HEK293 (cell line): ENCODE results near the gene GRK2.

Source experiments
- CTCF ChIA-PET: fragments of 350-600 bp; formaldehyde crosslinking; extraction: SDS; loops from one replicate; lab custom pipeline; 2021; ENCODE audit warnings: antibody characterized with exemption; lab: Yijun Ruan, JAX
- POLR2A ChIA-PET: fragments of 300-600 bp; formaldehyde crosslinking; extraction: SDS; loops from one replicate; lab custom pipeline; 2020; ENCODE audit warnings: antibody characterized with exemption, inconsistent platforms; lab: Yijun Ruan, JAX
- H3K27ac ChIP-seq: fragments of 200-500 bp; sonication (Bioruptor generic); 2 replicates; pipeline ENCODE4 v1.5.1; 2014; ENCODE audit warnings: low read depth, low read length, control low read depth, inconsistent platforms; ENCODE audit errors: extremely low read depth
- H3K36me3 ChIP-seq, 2 experiments: fragments of 200-500 bp in 1 of 2; sonication (Bioruptor generic) in 1 of 2; 1 replicate in 1 of 2; 2 replicates in 1 of 2; pipeline ENCODE4 v1.5.1; 2014 to 2017; ENCODE audit warnings: inconsistent platforms in 2 of 2, low read length in 2 of 2; ENCODE audit not compliant: control insufficient read depth in 2 of 2, insufficient read depth in 1 of 2
- H3K4me1 ChIP-seq: fragments of 200-500 bp; sonication (Bioruptor generic); 2 replicates; pipeline ENCODE4 v1.5.1; 2014; ENCODE audit warnings: mild to moderate bottlenecking, low read length, inconsistent platforms; ENCODE audit not compliant: control insufficient read depth, insufficient read depth
- H3K4me3 ChIP-seq: 2 replicates; pipeline ENCODE4 v1.5.1; 2011; ENCODE audit warnings: low read depth, mild to moderate bottlenecking, control low read depth, low read length, moderate library complexity
- H3K9me3 ChIP-seq: fragments of 200-500 bp; sonication (Bioruptor generic); 2 replicates; pipeline ENCODE4 v1.5.1; 2014; ENCODE audit warnings: low read depth, low read length, inconsistent platforms; ENCODE audit not compliant: control insufficient read depth, insufficient read depth
- FEZF1 ChIP-seq: fragments of 450-650 bp; formaldehyde crosslinking; IDR thresholded peaks from 2 replicates; pipeline ENCODE4 v1.5.1; 2016; ENCODE audit warnings: missing biosample characterization, missing genetic modification characterization
- GFI1B ChIP-seq: fragments of 450-650 bp; formaldehyde crosslinking; IDR thresholded peaks from 2 replicates; pipeline ENCODE4 v1.5.1; 2016; ENCODE audit warnings: missing biosample characterization, missing genetic modification characterization
- GLI2 ChIP-seq: fragments of 450-650 bp; formaldehyde crosslinking; IDR thresholded peaks from 2 replicates; pipeline ENCODE4; 2017; ENCODE audit warnings: missing biosample characterization, missing genetic modification characterization, low read depth, borderline replicate concordance
- INSM2 ChIP-seq: fragments of 450-650 bp; formaldehyde crosslinking; IDR thresholded peaks from 2 replicates; pipeline ENCODE4 v1.5.1; 2016; ENCODE audit warnings: missing biosample characterization, missing genetic modification characterization
- KLF9 ChIP-seq: fragments of 450-650 bp; formaldehyde crosslinking; IDR thresholded peaks from 2 replicates; pipeline ENCODE4 v1.5.1; 2016; ENCODE audit warnings: missing biosample characterization, missing genetic modification characterization, low read depth
- OSR2 ChIP-seq: fragments of 450-650 bp; formaldehyde crosslinking; IDR thresholded peaks from 2 replicates; pipeline ENCODE4 v1.5.1; 2016; ENCODE audit warnings: missing biosample characterization, missing genetic modification characterization
- PRDM1 ChIP-seq: fragments of 450-650 bp; formaldehyde crosslinking; IDR thresholded peaks from 2 replicates; pipeline ENCODE4; 2016; ENCODE audit warnings: missing biosample characterization, missing genetic modification characterization
- YY2 ChIP-seq: fragments of 450-650 bp; formaldehyde crosslinking; IDR thresholded peaks from 2 replicates; pipeline ENCODE4 v1.5.1; 2016; ENCODE audit warnings: missing biosample characterization, missing genetic modification characterization
- ZBTB44 ChIP-seq: fragments of 450-650 bp; IDR thresholded peaks from 2 replicates; pipeline ENCODE4 v1.5.1; 2018; ENCODE audit warnings: missing biosample characterization, mild to moderate bottlenecking, missing genetic modification characterization
- ZNF112 ChIP-seq: fragments of 450-650 bp; formaldehyde crosslinking; IDR thresholded peaks from 2 replicates; pipeline ENCODE4 v1.5.0; 2017; ENCODE audit warnings: missing biosample characterization, missing genetic modification characterization
- ZNF121 ChIP-seq: fragments of 450-650 bp; formaldehyde crosslinking; IDR thresholded peaks from 2 replicates; pipeline ENCODE4 v1.5.1; 2016; ENCODE audit warnings: missing biosample characterization, missing genetic modification characterization
- ZNF211 ChIP-seq: fragments of 450-650 bp; formaldehyde crosslinking; IDR thresholded peaks from 2 replicates; pipeline ENCODE4 v1.5.1; 2016; ENCODE audit warnings: low read depth, missing biosample characterization, missing genetic modification characterization
- ZNF221 ChIP-seq: fragments of 450-650 bp; formaldehyde crosslinking; IDR thresholded peaks from 2 replicates; pipeline ENCODE4 v1.5.1; 2017; ENCODE audit warnings: missing biosample characterization, missing genetic modification characterization, borderline replicate concordance
- ZNF223 ChIP-seq: fragments of 450-650 bp; formaldehyde crosslinking; IDR thresholded peaks from 2 replicates; pipeline ENCODE4 v1.5.1; 2016; ENCODE audit warnings: missing biosample characterization, missing genetic modification characterization
- ZNF239 ChIP-seq: fragments of 450-650 bp; formaldehyde crosslinking; IDR thresholded peaks from 2 replicates; pipeline ENCODE4 v1.5.1; 2016; ENCODE audit warnings: missing biosample characterization, missing genetic modification characterization
- ZNF292 ChIP-seq: fragments of 450-650 bp; formaldehyde crosslinking; IDR thresholded peaks from 2 replicates; pipeline ENCODE4 v1.5.1; 2016; ENCODE audit warnings: low read depth, missing biosample characterization, missing genetic modification characterization, borderline replicate concordance
- ZNF398 ChIP-seq: fragments of 450-650 bp; formaldehyde crosslinking; IDR thresholded peaks from 2 replicates; pipeline ENCODE4 v1.5.1; 2017; ENCODE audit warnings: missing biosample characterization, missing genetic modification characterization
- ZNF488 ChIP-seq: fragments of 450-650 bp; formaldehyde crosslinking; IDR thresholded peaks from 2 replicates; pipeline ENCODE4 v1.5.1; 2016; ENCODE audit warnings: missing biosample characterization, missing genetic modification characterization
- ZNF521 ChIP-seq: fragments of 450-650 bp; formaldehyde crosslinking; IDR thresholded peaks from 2 replicates; pipeline ENCODE4 v1.5.1; 2017; ENCODE audit warnings: missing biosample characterization, mild to moderate bottlenecking, missing genetic modification characterization
- ZNF654 ChIP-seq: fragments of 450-650 bp; formaldehyde crosslinking; IDR thresholded peaks from 2 replicates; pipeline ENCODE4 v1.5.1; 2016; ENCODE audit warnings: low read depth, missing biosample characterization, missing genetic modification characterization
- ZNF658 ChIP-seq: fragments of 450-650 bp; formaldehyde crosslinking; IDR thresholded peaks from 2 replicates; pipeline ENCODE4; 2016; ENCODE audit warnings: missing biosample characterization, missing genetic modification characterization
- ZNF664 ChIP-seq: fragments of 450-650 bp; formaldehyde crosslinking; IDR thresholded peaks from 2 replicates; pipeline ENCODE4 v1.5.1; 2016; ENCODE audit warnings: missing biosample characterization, missing genetic modification characterization
- ZNF677 ChIP-seq: fragments of 450-650 bp; IDR thresholded peaks from 2 replicates; pipeline ENCODE4 v1.5.0; 2018; ENCODE audit warnings: missing biosample characterization, mild to moderate bottlenecking, missing genetic modification characterization, moderate library complexity
- ZNF76 ChIP-seq: fragments of 450-650 bp; formaldehyde crosslinking; IDR thresholded peaks from 2 replicates; pipeline ENCODE4; 2016; ENCODE audit warnings: low read depth, missing biosample characterization, missing genetic modification characterization, borderline replicate concordance
- ZSCAN16 ChIP-seq: fragments of 450-650 bp; formaldehyde crosslinking; IDR thresholded peaks from 2 replicates; pipeline ENCODE4 v1.5.1; 2016; ENCODE audit warnings: missing biosample characterization, missing genetic modification characterization

The GRK2 gene

GRCh38 chr11:67277231-67277961 lies 11.1 kb downstream of the GRK2 start (continued):
- TF ChIP-seq ZNF292 (tag by site-specific recombination), result no peak
- TF ChIP-seq ZSCAN16 (tag by site-specific recombination), result no peak
- no peak for TF ChIP-seq FEZF1 (tag by site-specific recombination)
- TF ChIP-seq ZBTB44, result peak; percentile 68; the same call in 1 of the 2 replicates
- TF ChIP-seq, all 188 proteins: peak for 11

- Histone ChIP-seq H3K4me3 (no peak overlapping the region), H3K4me1 (peaks cover 4% of the 10 kb centered on the region), H3K27ac (peak overlapping the region; percentile 93; the same call in 1 of the 2 replicates), H3K9me3 (no peaks in the 10 kb centered on the region), H3K36me3 (peaks cover 0 to 65% of the 10 kb centered on the region in 2 experiments; a peak in 1 of 3 replicates)
- CTCF ChIA-PET, result interaction anchor here (0.7 to 1.5 kb wide), 3 partner anchors 11 to 257 kb away, joined by 3 to 6 read pairs (median 4); no protein-coding TSS in a partner anchor
- TF ChIP-seq ZNF664 (tag by site-specific recombination) (no peak), ZNF654 (no peak), ZNF677 (no peak)
- POLR2A ChIA-PET, result interaction anchor here (0.6 to 1.7 kb wide), 3 partner anchors 10 to 15 kb away, joined by 3 to 11 read pairs (median 4); partner anchors contain the start of genes ANKRD13D and GRK2
These were observed 12.1 kb downstream of the GRK2 start for GRCh38 chr11:67278135-67278938.

- H3K4me3 ChIP-seq, result no peak overlapping the region
- peaks cover 4% of the 10 kb centered on the region for H3K4me1 ChIP-seq
- ChIA-PET CTCF (interaction anchor here (0.7 kb wide), 2 partner anchors 9 to 258 kb away, joined by 3 to 4 read pairs; no protein-coding TSS in a partner anchor), POLR2A (no interaction called here)
- H3K9me3 ChIP-seq, result no peaks in the 10 kb centered on the region
- TF ChIP-seq INSM2 (no peak), YY2 (tag by site-specific recombination) (no peak), PRDM1 (tag by site-specific recombination) (no peak), ZNF521 (tag by site-specific recombination) (no peak), ZNF658 (tag by site-specific recombination) (no peak), ZNF112 (tag by site-specific recombination) (no peak), ZNF239 (tag by site-specific recombination) (no peak), ZNF488 (tag by site-specific recombination) (no peak), ZNF211 (tag by site-specific recombination) (no peak), ZNF121 (tag by site-specific recombination) (no peak), KLF9 (tag by site-specific recombination) (no peak), OSR2 (tag by site-specific recombination) (no peak), ZNF398 (tag by site-specific recombination) (no peak), ZNF223 (tag by site-specific recombination) (no peak), GFI1B (no peak), GLI2 (tag by site-specific recombination) (no peak), ZNF76 (no peak), ZNF221 (tag by site-specific recombination) (no peak)
- peaks cover 0 to 72% of the 10 kb centered on the region in 2 experiments; a peak in 1 of 3 replicates for H3K36me3 ChIP-seq
- H3K27ac ChIP-seq, result no peak overlapping the region
These were observed 12.8 kb downstream of the GRK2 start for GRCh38 chr11:67278939-67279588.
